ENCODE data around the gene CCDC142. TPM values are rescaled to one million over a fixed set of nuclear protein-coding genes. Genes with fewer than 3 reads are reported as not detected.

Gene CCDC142
- total and polyA plus RNA-seq, 10 of the 15 experiments (the other 5 are each of a cell fraction or from before 2014, with no cell fraction given): 0.93 to 16.9 (median 9.0) TPM

- Histone ChIP-seq H3K4me1 (ENCODE audit: control insufficient read depth, insufficient read depth, low read length) (peaks cover 11% of the 10 kb centered on the region), H3K27ac (ENCODE audit: control insufficient read depth, insufficient read depth) (no peak overlapping the region), H4K20me1 (ENCODE audit: control insufficient read depth, insufficient read depth) (no peaks in the 10 kb centered on the region), H3K36me3 (ENCODE audit: control insufficient read depth in 2 of 2, insufficient read depth in 2 of 2, low read length in 1 of 2) (peaks cover 12 to 17% of the 10 kb centered on the region in 2 experiments), H3K9me3 (replicated peaks; ENCODE audit: control insufficient read depth, insufficient read depth, low read length) (no peaks in the 10 kb centered on the region), H3K4me2 (ENCODE audit: control insufficient read depth, insufficient read depth) (no peak overlapping the region), H3K9ac (ENCODE audit: control insufficient read depth, insufficient read depth, low read length) (no peak overlapping the region), H3K79me2 (ENCODE audit: control insufficient read depth, insufficient read depth, low read length) (peaks cover 4% of the 10 kb centered on the region), H2AFZ (ENCODE audit: control insufficient read depth, low read depth, low read length) (no peak overlapping the region), H3K4me3 (no peak overlapping the region), H3K27me3 (replicated peaks in 1 of 2; ENCODE audit: control insufficient read depth in 2 of 2, insufficient read depth in 2 of 2, low read length in 1 of 2) (no peaks in the 10 kb centered on the region)
- ATAC-seq (no peak), FAIRE-seq (no peak), DNase-seq (ENCODE audit: low read depth, low spot score) (no peak)
- BruUV-seq (replicated peaks): no TSS peak
- ChIA-PET RAD21 (ENCODE audit: unreplicated experiment) (no interaction called here), SMC1A (ENCODE audit: uncharacterized antibody, unreplicated experiment) (interaction anchor here (0.9 to 2.3 kb wide), 2 partner anchors 16 to 66 kb away, joined by 4 to 8 read pairs; partner anchors contain the start of gene PCGF1), POLR2A (interaction anchor here (0.5 to 1.8 kb wide), 2 partner anchors 14 to 146 kb away, joined by 3 to 5 read pairs; partner anchors contain the start of gene PCGF1), CTCF (interaction anchor here (1.0 to 1.2 kb wide), 2 partner anchors 40 to 65 kb away, joined by 4 to 6 read pairs; partner anchors contain the start of genes CCDC142 and TTC31)
- in situ Hi-C loops (cut with MboI) (no loop called here), intact Hi-C loops (cut with micrococcal nuclease; ENCODE audit: unreplicated experiment) (no loop called here)
- 85% methylated on average over 3 of the region's 3 CpGs for WGBS (ENCODE audit: insufficient coverage, insufficient replicate concordance, low lambda C conversion rate, missing lambda C conversion rate)
- TF ChIP-seq CHD4 (IDR thresholded peaks at IDR 0.05): no peak
- no peak for TF ChIP-seq MEF2A (IDR thresholded peaks at IDR 0.05; ENCODE audit: insufficient read depth, low read depth, low read length)
- TF ChIP-seq POU2F2 (IDR thresholded peaks at IDR 0.05; ENCODE audit: borderline replicate concordance, low read depth, low read length): no peak
- TF ChIP-seq, protein P1, sequence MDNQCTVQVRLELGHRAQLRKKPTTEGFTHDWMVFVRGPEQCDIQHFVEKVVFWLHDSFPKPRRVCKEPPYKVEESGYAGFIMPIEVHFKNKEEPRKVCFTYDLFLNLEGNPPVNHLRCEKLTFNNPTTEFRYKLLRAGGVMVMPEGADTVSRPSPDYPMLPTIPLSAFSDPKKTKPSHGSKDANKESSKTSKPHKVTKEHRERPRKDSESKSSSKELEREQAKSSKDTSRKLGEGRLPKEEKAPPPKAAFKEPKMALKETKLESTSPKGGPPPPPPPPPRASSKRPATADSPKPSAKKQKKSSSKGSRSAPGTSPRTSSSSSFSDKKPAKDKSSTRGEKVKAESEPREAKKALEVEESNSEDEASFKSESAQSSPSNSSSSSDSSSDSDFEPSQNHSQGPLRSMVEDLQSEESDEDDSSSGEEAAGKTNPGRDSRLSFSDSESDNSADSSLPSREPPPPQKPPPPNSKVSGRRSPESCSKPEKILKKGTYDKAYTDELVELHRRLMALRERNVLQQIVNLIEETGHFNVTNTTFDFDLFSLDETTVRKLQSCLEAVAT (IDR thresholded peaks at IDR 0.05): no peak
Measured at GRCh38 chr2:74522516-74522915, 39.7 kb upstream of the CCDC142 start.

DNA sequence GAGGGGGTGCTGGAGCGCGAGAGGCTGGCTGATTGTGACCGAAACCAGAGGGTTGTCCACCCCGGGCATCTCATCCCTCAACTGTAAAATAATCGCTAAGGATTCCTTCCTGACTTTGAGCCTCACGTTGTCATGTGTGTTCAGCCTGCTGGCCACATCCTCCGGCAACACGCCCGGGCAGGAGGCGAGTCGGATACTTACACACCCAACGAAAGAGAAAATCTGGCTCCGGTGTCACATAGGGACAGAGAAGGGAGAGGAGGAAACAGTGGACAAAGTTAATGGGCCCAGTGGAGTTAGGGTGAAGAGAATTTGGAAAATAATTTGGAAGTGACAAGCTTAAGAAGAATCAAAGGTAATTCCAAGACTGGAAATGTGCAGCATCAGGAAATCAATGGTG is 33.9 kb upstream of the CCDC142 start:
- Histone ChIP-seq H3K79me2 (ENCODE audit: control insufficient read depth, insufficient read depth, low read length) (no peaks in the 10 kb centered on the region), H2AFZ (ENCODE audit: control insufficient read depth, low read depth, low read length) (0 out of 2 replicates have a peak overlapping the region, but pooled peaks have one; percentile 69), H3K36me3 (ENCODE audit: control insufficient read depth in 2 of 2, insufficient read depth in 2 of 2, low read length in 1 of 2) (no peaks in the 10 kb centered on the region), H3K4me1 (ENCODE audit: control insufficient read depth, insufficient read depth, low read length) (peaks cover 13% of the 10 kb centered on the region; the same call in 1 of the 2 replicates), H3K4me2 (ENCODE audit: control insufficient read depth, insufficient read depth) (peak overlapping the region; percentile 96; the same call in 1 of the 2 replicates), H3K9me3 (replicated peaks; ENCODE audit: control insufficient read depth, insufficient read depth, low read length) (no peaks in the 10 kb centered on the region; the same call in 2 of the 3 replicates), H4K20me1 (ENCODE audit: control insufficient read depth, insufficient read depth) (no peaks in the 10 kb centered on the region), H3K27ac (ENCODE audit: control insufficient read depth, insufficient read depth) (no peak overlapping the region), H3K4me3 (peak overlapping the region; percentile 31; the same call in 1 of the 2 replicates), H3K27me3 (replicated peaks in 1 of 2; ENCODE audit: control insufficient read depth in 2 of 2, insufficient read depth in 2 of 2, low read length in 1 of 2) (peaks cover 18 to 31% of the 10 kb centered on the region in 2 experiments), H3K9ac (ENCODE audit: control insufficient read depth, insufficient read depth, low read length) (no peak overlapping the region)
- FAIRE-seq (no peak), DNase-seq (ENCODE audit: low read depth, low spot score) (no peak), ATAC-seq (no peak)
- ChIA-PET CTCF (no interaction called here), SMC1A (ENCODE audit: uncharacterized antibody, unreplicated experiment) (interaction anchor here (1.5 kb wide), 1 partner anchor 15 kb away, joined by 3 read pairs; no protein-coding TSS in a partner anchor), RAD21 (ENCODE audit: unreplicated experiment) (no interaction called here), POLR2A (interaction anchor here (1.2 kb wide), 1 partner anchor 12 kb away, joined by 3 read pairs; no protein-coding TSS in a partner anchor)
- in situ Hi-C loops (cut with MboI) (no loop called here), intact Hi-C loops (cut with micrococcal nuclease; ENCODE audit: unreplicated experiment) (no loop called here)
- no TSS peak for BruUV-seq (replicated peaks)
- 75% methylated on average over 13 of the region's 13 CpGs for WGBS (ENCODE audit: insufficient coverage, insufficient replicate concordance, low lambda C conversion rate, missing lambda C conversion rate)
- no peak for TF ChIP-seq KAT2A (conservative IDR thresholded peaks at IDR 0.05; ENCODE audit: control insufficient read depth, low read depth, low read length)
- TF ChIP-seq, protein P2, sequence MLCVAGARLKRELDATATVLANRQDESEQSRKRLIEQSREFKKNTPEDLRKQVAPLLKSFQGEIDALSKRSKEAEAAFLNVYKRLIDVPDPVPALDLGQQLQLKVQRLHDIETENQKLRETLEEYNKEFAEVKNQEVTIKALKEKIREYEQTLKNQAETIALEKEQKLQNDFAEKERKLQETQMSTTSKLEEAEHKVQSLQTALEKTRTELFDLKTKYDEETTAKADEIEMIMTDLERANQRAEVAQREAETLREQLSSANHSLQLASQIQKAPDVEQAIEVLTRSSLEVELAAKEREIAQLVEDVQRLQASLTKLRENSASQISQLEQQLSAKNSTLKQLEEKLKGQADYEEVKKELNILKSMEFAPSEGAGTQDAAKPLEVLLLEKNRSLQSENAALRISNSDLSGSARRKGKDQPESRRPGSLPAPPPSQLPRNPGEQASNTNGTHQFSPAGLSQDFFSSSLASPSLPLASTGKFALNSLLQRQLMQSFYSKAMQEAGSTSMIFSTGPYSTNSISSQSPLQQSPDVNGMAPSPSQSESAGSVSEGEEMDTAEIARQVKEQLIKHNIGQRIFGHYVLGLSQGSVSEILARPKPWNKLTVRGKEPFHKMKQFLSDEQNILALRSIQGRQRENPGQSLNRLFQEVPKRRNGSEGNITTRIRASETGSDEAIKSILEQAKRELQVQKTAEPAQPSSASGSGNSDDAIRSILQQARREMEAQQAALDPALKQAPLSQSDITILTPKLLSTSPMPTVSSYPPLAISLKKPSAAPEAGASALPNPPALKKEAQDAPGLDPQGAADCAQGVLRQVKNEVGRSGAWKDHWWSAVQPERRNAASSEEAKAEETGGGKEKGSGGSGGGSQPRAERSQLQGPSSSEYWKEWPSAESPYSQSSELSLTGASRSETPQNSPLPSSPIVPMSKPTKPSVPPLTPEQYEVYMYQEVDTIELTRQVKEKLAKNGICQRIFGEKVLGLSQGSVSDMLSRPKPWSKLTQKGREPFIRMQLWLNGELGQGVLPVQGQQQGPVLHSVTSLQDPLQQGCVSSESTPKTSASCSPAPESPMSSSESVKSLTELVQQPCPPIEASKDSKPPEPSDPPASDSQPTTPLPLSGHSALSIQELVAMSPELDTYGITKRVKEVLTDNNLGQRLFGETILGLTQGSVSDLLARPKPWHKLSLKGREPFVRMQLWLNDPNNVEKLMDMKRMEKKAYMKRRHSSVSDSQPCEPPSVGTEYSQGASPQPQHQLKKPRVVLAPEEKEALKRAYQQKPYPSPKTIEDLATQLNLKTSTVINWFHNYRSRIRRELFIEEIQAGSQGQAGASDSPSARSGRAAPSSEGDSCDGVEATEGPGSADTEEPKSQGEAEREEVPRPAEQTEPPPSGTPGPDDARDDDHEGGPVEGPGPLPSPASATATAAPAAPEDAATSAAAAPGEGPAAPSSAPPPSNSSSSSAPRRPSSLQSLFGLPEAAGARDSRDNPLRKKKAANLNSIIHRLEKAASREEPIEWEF (IDR thresholded peaks at IDR 0.05; ENCODE audit: insufficient replicate concordance, low read depth, low read length): no peak
- TF ChIP-seq SIN3A (IDR thresholded peaks at IDR 0.05; ENCODE audit: low read depth, low read length): no peak
- TF ChIP-seq SMAD1 (IDR thresholded peaks at IDR 0.05; ENCODE audit: low read depth, partially characterized antibody): no peak

Data from GM12878 (cell line).